NT2/D1 (cell line): Measurements from ENCODE around the gene CHTF8.

Source experiments
- SUZ12 ChIP-seq: IDR thresholded peaks from 2 replicates; pipeline ENCODE4 v1.6.1; 2011; ENCODE audit not compliant: insufficient read length, insufficient read depth; ENCODE audit errors: extremely low read depth
- ZNF274 ChIP-seq: IDR thresholded peaks from 2 replicates; pipeline ENCODE4 v1.6.1; 2011; ENCODE audit warnings: mild to moderate bottlenecking, low read depth, low read length

GRCh38 chr16:69071036-69071435, 61.4 kb downstream of the CHTF8 start:
- TF ChIP-seq SUZ12 (no peak), ZNF274 (no peak)
